Mucosa of rectum (tissue), 2 donors: ENCODE results near the gene ACSBG1.

Experiments used
- H3K27ac ChIP-seq, 2 donors: one replicate each; pipeline ENCODE4 v1.7.0; 2013; ENCODE audit warnings: inconsistent platforms in 2 of 2, low read depth in 2 of 2, low read length in 2 of 2
- H3K27me3 ChIP-seq, 2 donors: one replicate each; pipeline ENCODE4 v1.7.0; 2013; ENCODE audit warnings: low read length in 2 of 2; ENCODE audit not compliant: control insufficient read depth in 2 of 2, insufficient read depth in 2 of 2
- H3K36me3 ChIP-seq, 2 donors: one replicate each; pipeline ENCODE4 v1.7.0; 2013; ENCODE audit warnings: low read length in 2 of 2; ENCODE audit not compliant: control insufficient read depth in 2 of 2, insufficient read depth in 2 of 2
- H3K4me1 ChIP-seq, 2 donors: one replicate each; pipeline ENCODE4 v1.7.0; 2013; ENCODE audit warnings: low read length in 2 of 2, mild to moderate bottlenecking in 1 of 2; ENCODE audit not compliant: control insufficient read depth in 2 of 2, insufficient read depth in 2 of 2
- H3K4me3 ChIP-seq, 2 donors: one replicate each; pipeline ENCODE4 v1.7.0; 2013; ENCODE audit warnings: low read length in 2 of 2
- H3K9ac ChIP-seq, 2 donors: one replicate each; pipeline ENCODE4 v1.7.0; 2013; ENCODE audit warnings: low read length in 2 of 2, low read depth in 1 of 2, mild to moderate bottlenecking in 1 of 2
- H3K9me3 ChIP-seq, 2 donors: one replicate each; pipeline ENCODE4 v1.7.0; 2013; ENCODE audit warnings: low read length in 2 of 2; ENCODE audit not compliant: control insufficient read depth in 2 of 2
- donor health status: healthy.
- donor health status: Normal muscosa, but diverticular disease.

ACSBG1 gene

DNA sequence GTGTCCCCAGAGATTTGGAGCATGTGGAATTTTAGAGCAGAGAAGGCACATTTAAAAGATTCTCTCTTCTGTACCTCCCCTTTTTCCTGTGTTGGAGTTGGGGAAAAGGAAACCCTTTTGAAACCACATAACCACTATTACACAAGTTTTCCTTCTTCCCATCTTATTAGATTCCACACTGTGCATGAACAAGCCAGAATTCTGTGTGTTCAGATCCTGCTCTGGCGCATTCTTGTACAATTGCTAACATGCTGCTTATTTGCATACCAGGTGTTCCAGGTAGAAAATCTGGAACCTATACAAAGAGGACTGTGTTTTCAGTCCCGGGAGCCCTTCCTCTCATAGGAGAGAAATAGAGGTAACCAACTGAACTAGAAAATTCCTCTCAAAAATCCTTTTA is 100.6 kb downstream of the ACSBG1 start:
- H3K4me1 ChIP-seq = peaks cover 9 to 11% of the 10 kb centered on the region in 2 donors
- no peaks in the 10 kb centered on the region for H3K36me3 ChIP-seq
- H3K9me3 ChIP-seq = no peaks in the 10 kb centered on the region
- H3K27ac ChIP-seq = no peak overlapping the region
- no peak overlapping the region for H3K4me3 ChIP-seq
- no peaks in the 10 kb centered on the region for H3K27me3 ChIP-seq
- H3K9ac ChIP-seq = no peak overlapping the region

GRCh38 chr15:78131295-78132061 is 102.9 kb downstream of the ACSBG1 start, which contains the start of gene CIB2:
Gene CIB2, minus strand, starts transcription at chr15:78131445. Its CDS starts 230 bp downstream, at chr15:78131215.
- H3K27ac ChIP-seq = peak within 1 kb of the TSS; percentile 67 to 77
- peak within 1 kb of the TSS; percentile 74 to 77 for H3K4me3 ChIP-seq
- H3K27me3 ChIP-seq = no peaks in the 10 kb centered on the region
- H3K36me3 ChIP-seq = no peaks in the 10 kb centered on the region
- H3K9me3 ChIP-seq = no peaks in the 10 kb centered on the region
- peaks cover 16 to 17% of the 10 kb centered on the region in 2 donors for H3K4me1 ChIP-seq
- H3K9ac ChIP-seq = peak within 1 kb of the TSS; percentile 79 to 88

- Histone ChIP-seq H3K36me3 (no peaks in the 10 kb centered on the region), H3K4me1 (peaks cover 14 to 16% of the 10 kb centered on the region in 2 donors), H3K9me3 (no peaks in the 10 kb centered on the region), H3K27me3 (no peaks in the 10 kb centered on the region), H3K27ac (peak overlapping the region; percentile 67 to 77), H3K9ac (peak overlapping the region in 1 of 2 donors; percentile 88), H3K4me3 (peak overlapping the region; percentile 41 to 77)
Measured at GRCh38 chr15:78130466-78131294, 103.7 kb downstream of the ACSBG1 start.

- Histone ChIP-seq H3K4me3 (no peak overlapping the region), H3K36me3 (no peaks in the 10 kb centered on the region), H3K27me3 (no peaks in the 10 kb centered on the region), H3K27ac (no peak overlapping the region), H3K4me1 (peaks cover 14 to 16% of the 10 kb centered on the region in 2 donors), H3K9me3 (no peaks in the 10 kb centered on the region), H3K9ac (no peak overlapping the region)
Measured at GRCh38 chr15:78129751-78130287, 104.5 kb downstream of the ACSBG1 start.

GRCh38 chr15:78129077-78129750 is 105.2 kb downstream of the ACSBG1 start:
- Histone ChIP-seq H3K27me3 (no peaks in the 10 kb centered on the region), H3K9ac (no peak overlapping the region), H3K4me1 (peaks cover 14 to 16% of the 10 kb centered on the region in 2 donors), H3K9me3 (no peaks in the 10 kb centered on the region), H3K36me3 (no peaks in the 10 kb centered on the region), H3K4me3 (no peak overlapping the region), H3K27ac (no peak overlapping the region)

- H3K27ac ChIP-seq = no peak overlapping the region
- H3K4me3 ChIP-seq = no peak overlapping the region
- H3K4me1 ChIP-seq = peaks cover 14 to 16% of the 10 kb centered on the region in 2 donors
- no peaks in the 10 kb centered on the region for H3K27me3 ChIP-seq
- H3K9me3 ChIP-seq = no peaks in the 10 kb centered on the region
- H3K36me3 ChIP-seq = no peaks in the 10 kb centered on the region
- no peak overlapping the region for H3K9ac ChIP-seq
Measured at GRCh38 chr15:78127882-78128281, 106.5 kb downstream of the ACSBG1 start.

DNA sequence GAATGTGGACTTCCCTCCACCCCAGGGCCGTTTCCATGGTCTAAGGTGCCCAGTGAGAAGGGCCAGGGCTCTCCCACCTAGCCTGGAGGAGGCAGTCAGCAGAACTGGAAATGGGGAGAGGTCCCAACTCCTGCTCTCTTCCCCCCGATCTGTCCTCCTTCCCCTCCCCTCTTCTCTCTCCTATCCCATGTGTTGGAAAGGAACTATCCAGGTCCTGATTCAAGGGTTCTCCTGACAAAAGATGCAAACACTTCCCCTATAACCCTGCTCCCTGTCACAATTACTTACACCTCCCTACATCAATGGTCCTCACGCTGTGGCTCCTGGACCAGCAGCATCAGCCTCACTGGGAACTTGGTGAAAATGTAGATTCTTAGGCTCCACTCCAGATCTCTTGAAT is 109.1 kb downstream of the ACSBG1 start:
- H3K27me3 ChIP-seq = no peaks in the 10 kb centered on the region
- H3K36me3 ChIP-seq = no peaks in the 10 kb centered on the region
- no peak overlapping the region for H3K9ac ChIP-seq
- peaks cover 7 to 9% of the 10 kb centered on the region in 2 donors for H3K4me1 ChIP-seq
- no peak overlapping the region for H3K27ac ChIP-seq
- no peaks in the 10 kb centered on the region for H3K9me3 ChIP-seq
- H3K4me3 ChIP-seq = no peak overlapping the region

- Histone ChIP-seq H3K36me3 (no peaks in the 10 kb centered on the region), H3K9ac (no peak overlapping the region), H3K4me3 (no peak overlapping the region), H3K27ac (no peak overlapping the region), H3K4me1 (no peaks in the 10 kb centered on the region), H3K27me3 (no peaks in the 10 kb centered on the region), H3K9me3 (no peaks in the 10 kb centered on the region)
Measured at GRCh38 chr15:78120523-78120922, 113.8 kb downstream of the ACSBG1 start.
